Left cardiac atrium (tissue), 4 donors: ENCODE measurements around the gene TRMT2A. TPM values are rescaled to one million over a fixed set of nuclear protein-coding genes. Genes with fewer than 3 reads are reported as not detected.
A peak's percentile ranks its signal among the peaks of the same experiment; 100 is the strongest.

Source experiments
- ATAC-seq, 2 donors: fragments of 200-7000 bp; cut with Tn5 transposase; one replicate each; pipeline ENCODE4 v1.9.1; 2020; ENCODE audit warnings: mild to moderate bottlenecking in 2 of 2, moderate library complexity in 2 of 2
- DNase-seq: peaks from one replicate; pipeline ENCODE4 v3.0.0-alpha.2; 2020
- intact Hi-C, 2 donors: fragments of 100-400 bp; cut with DNase I; formaldehyde crosslinking; loops; one replicate each; pipeline versions ENCODE4 v1.14.1 to v1.15.1; 2022 to 2023
- total RNA-seq, 2 donors: library from RNA; stranded (reverse); fragmentation: NEBNext Ultra II Directional; extraction: Animal tissue kit (Norgen Biotek cat#: 25700); gene quantifications; one replicate each; pipeline ENCODE4 v1.2.1, GENCODE V29; 2021
- donor health status: DM: no; HTN: yes; CAD: no.
- donor health status: DM: no; HTN: yes; CAD: no; lungs with severe emphysema.
- donor health status: DM: yes; HTN: yes; CAD: no.
- donor health status: Dilated cardiomyopathy.

Gene TRMT2A
- total RNA-seq, 2 donors from 2014 or later: 26.7 to 29.3 TPM

- ATAC-seq: no peak
- no peak for DNase-seq
- intact Hi-C loops: no loop called here
Observed at GRCh38 chr22:20126284-20127029, 9.4 kb upstream of the TRMT2A start.

GRCh38 chr22:20125201-20126174, 8.5 kb upstream of the TRMT2A start:
- ATAC-seq: no peak
- intact Hi-C loops: no loop called here
- DNase-seq: no peak

- DNase-seq: no peak
- intact Hi-C loops: no loop called here
- no peak for ATAC-seq
Observed at GRCh38 chr22:20124083-20124787, 7.2 kb upstream of the TRMT2A start.

- ATAC-seq (no peak), DNase-seq (no peak)
- intact Hi-C loops: no loop called here
Observed at GRCh38 chr22:20123366-20124082, 6.5 kb upstream of the TRMT2A start.

GRCh38 chr22:20121856-20122415, 4.9 kb upstream of the TRMT2A start:
- intact Hi-C loops: no loop called here
- peak; percentile 12 for DNase-seq
- ATAC-seq: no peak

- DNase-seq: peak; percentile 13
- ATAC-seq: no peak
- intact Hi-C loops: loop anchor here in 1 of 2 donors (10.0 kb wide), 2 partner anchors 84 to 144 kb away; no protein-coding TSS in a partner anchor
Observed at GRCh38 chr22:20118300-20119020, 1.4 kb upstream of the TRMT2A start.

GRCh38 chr22:20117633-20118299, 740 bp upstream of the TRMT2A start:
- intact Hi-C loops: loop anchor here in 1 of 2 donors (10.0 kb wide), 2 partner anchors 83 to 143 kb away; no protein-coding TSS in a partner anchor
- DNase-seq (peak; percentile 48), ATAC-seq (peak in 1 of 2 donors; percentile 21)

GRCh38 chr22:20116376-20116950, 563 bp downstream of the TRMT2A start:
- DNase-seq: peak; percentile 50
- intact Hi-C loops: loop anchor here in 1 of 2 donors (10.0 kb wide), 2 partner anchors 82 to 142 kb away; no protein-coding TSS in a partner anchor
- peak in 1 of 2 donors; percentile 6 for ATAC-seq

GRCh38 chr22:20115691-20116375, 1.2 kb downstream of the TRMT2A start, which contains the start of gene RANBP1:
Gene RANBP1 (plus strand): TSS chr22:20116104. CDS start chr22:20116185, 81 bp downstream.
- ATAC-seq (no peak), DNase-seq (peak; percentile 24)
- intact Hi-C loops: loop anchor here in 1 of 2 donors (10.0 kb wide), 2 partner anchors 81 to 141 kb away; no protein-coding TSS in a partner anchor

- intact Hi-C loops: loop anchor here in 1 of 2 donors (10.0 kb wide), 2 partner anchors 80 to 140 kb away; no protein-coding TSS in a partner anchor
- no peak for ATAC-seq
- DNase-seq: peak; percentile 25
Observed at GRCh38 chr22:20114506-20115475, 2.2 kb downstream of the TRMT2A start.

- DNase-seq (peak; percentile 9), ATAC-seq (no peak)
- intact Hi-C loops: loop anchor here in 1 of 2 donors (10.0 kb wide), 2 partner anchors 79 to 139 kb away; no protein-coding TSS in a partner anchor
Observed at GRCh38 chr22:20113551-20114310, 3.3 kb downstream of the TRMT2A start.

- DNase-seq (peak; percentile 6), ATAC-seq (no peak)
- intact Hi-C loops: loop anchor here in 1 of 2 donors (10.0 kb wide), 2 partner anchors 78 to 138 kb away; no protein-coding TSS in a partner anchor
Observed at GRCh38 chr22:20112623-20113511, 4.2 kb downstream of the TRMT2A start.
